ENCODE data around the gene DPT. TPM values are rescaled to one million over a fixed set of nuclear protein-coding genes. Genes with fewer than 3 reads are reported as not detected.

Gene DPT
- total RNA-seq, 1 donor from 2014 or later, result 1.4 TPM

DNA sequence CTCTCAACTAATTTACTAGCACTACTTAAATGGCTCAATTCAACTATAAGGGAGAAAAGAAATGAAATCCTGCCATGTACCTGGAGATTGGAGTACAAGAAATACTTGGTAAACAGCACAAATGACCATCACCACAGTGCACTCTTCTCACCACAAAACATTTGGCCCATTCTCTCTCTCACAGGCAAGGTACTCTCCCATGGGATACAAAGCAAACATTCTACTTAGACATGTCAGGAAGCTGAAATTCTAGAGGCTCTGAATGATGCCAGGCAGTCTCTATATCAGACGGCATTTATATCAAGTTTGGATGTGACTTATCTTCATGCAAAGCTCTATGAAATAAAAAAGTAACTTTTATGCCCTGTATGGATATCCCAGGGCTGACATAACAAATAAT lies 72.5 kb downstream of the DPT start:
- no peak overlapping the region for H3K27ac Mint-ChIP-seq (ENCODE audit: unreplicated experiment)
- no peaks in the 10 kb centered on the region for H3K27me3 Mint-ChIP-seq (ENCODE audit: unreplicated experiment)
- H3K9me3 Mint-ChIP-seq (ENCODE audit: unreplicated experiment), result no peaks in the 10 kb centered on the region
- TF ChIP-seq, protein P1, sequence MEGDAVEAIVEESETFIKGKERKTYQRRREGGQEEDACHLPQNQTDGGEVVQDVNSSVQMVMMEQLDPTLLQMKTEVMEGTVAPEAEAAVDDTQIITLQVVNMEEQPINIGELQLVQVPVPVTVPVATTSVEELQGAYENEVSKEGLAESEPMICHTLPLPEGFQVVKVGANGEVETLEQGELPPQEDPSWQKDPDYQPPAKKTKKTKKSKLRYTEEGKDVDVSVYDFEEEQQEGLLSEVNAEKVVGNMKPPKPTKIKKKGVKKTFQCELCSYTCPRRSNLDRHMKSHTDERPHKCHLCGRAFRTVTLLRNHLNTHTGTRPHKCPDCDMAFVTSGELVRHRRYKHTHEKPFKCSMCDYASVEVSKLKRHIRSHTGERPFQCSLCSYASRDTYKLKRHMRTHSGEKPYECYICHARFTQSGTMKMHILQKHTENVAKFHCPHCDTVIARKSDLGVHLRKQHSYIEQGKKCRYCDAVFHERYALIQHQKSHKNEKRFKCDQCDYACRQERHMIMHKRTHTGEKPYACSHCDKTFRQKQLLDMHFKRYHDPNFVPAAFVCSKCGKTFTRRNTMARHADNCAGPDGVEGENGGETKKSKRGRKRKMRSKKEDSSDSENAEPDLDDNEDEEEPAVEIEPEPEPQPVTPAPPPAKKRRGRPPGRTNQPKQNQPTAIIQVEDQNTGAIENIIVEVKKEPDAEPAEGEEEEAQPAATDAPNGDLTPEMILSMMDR (IDR thresholded peaks at IDR 0.05), result no peak
- DNase-seq (ENCODE audit: extremely low spot score, unreplicated experiment), result no peak
- H3K4me3 Mint-ChIP-seq (ENCODE audit: unreplicated experiment), result no peak overlapping the region
- peaks cover 13% of the 10 kb centered on the region for H3K4me1 Mint-ChIP-seq (ENCODE audit: unreplicated experiment)
- no peaks in the 10 kb centered on the region for H3K36me3 Mint-ChIP-seq (ENCODE audit: unreplicated experiment)

DNA sequence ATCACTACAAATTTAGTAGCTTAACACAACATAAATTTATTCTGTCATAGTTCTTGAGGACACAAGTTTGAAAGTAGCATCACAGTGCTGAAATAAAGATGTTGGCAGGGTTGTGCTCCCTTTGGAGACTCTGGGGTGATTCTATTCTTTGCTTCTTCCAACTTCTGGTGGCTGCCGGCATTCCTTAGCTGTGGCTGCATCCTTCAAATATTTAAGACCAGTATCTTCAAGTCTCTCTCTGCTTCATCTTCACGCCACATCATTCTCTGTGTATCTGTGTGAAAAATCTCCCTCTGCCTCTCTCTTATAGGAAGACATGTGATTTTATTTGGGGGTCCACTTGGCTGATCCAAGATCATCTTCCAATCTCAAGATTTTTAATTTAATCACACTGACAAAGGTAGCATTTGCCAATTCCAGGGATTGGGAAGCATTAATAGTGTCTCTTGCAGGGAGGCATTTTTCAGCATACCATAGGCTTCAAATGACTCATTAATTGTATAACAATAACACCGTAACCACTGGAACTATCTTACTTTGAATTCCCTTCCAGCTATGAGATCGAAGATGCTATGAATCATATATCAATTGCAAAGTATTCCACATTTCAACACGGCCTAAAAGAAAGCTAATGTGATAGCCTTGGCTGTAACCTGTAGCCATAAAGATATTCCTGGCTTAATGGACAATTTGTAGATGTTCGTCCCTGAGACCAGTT lies 74.6 kb downstream of the DPT start:
- peaks cover 13% of the 10 kb centered on the region for H3K4me1 Mint-ChIP-seq (ENCODE audit: unreplicated experiment)
- H3K36me3 Mint-ChIP-seq (ENCODE audit: unreplicated experiment), result no peaks in the 10 kb centered on the region
- H3K27ac Mint-ChIP-seq (ENCODE audit: unreplicated experiment), result no peak overlapping the region
- no peaks in the 10 kb centered on the region for H3K27me3 Mint-ChIP-seq (ENCODE audit: unreplicated experiment)
- H3K4me3 Mint-ChIP-seq (ENCODE audit: unreplicated experiment), result no peak overlapping the region
- TF ChIP-seq, protein P1 (IDR thresholded peaks at IDR 0.05), result no peak
- no peaks in the 10 kb centered on the region for H3K9me3 Mint-ChIP-seq (ENCODE audit: unreplicated experiment)
- DNase-seq (ENCODE audit: extremely low spot score, unreplicated experiment), result no peak

DNA sequence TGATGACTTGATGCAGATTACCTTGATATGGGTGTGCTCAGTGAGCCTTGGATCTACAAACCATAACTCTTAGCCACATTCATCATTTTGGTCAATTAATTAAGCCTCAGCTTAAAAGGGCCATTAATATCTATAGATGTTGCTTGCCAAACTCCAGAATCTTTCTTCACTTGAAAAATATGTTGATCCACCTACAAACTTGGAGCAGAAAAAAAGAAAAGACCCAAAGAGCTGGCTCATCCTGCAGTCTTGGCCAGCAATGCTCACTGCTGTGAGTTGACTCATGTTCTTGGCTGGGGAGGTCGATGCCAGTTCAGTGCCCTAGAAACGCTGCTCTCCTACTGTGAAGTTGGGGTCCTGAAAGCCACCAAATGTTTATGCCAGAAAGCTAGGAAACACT lies 75.4 kb downstream of the DPT start:
- Mint-ChIP-seq H3K4me1 (ENCODE audit: unreplicated experiment) (peaks cover 13% of the 10 kb centered on the region), H3K27me3 (ENCODE audit: unreplicated experiment) (no peaks in the 10 kb centered on the region), H3K9me3 (ENCODE audit: unreplicated experiment) (no peaks in the 10 kb centered on the region), H3K36me3 (ENCODE audit: unreplicated experiment) (no peaks in the 10 kb centered on the region), H3K27ac (ENCODE audit: unreplicated experiment) (no peak overlapping the region), H3K4me3 (ENCODE audit: unreplicated experiment) (no peak overlapping the region)
- TF ChIP-seq, protein P1 (IDR thresholded peaks at IDR 0.05), result no peak
- DNase-seq (ENCODE audit: extremely low spot score, unreplicated experiment), result no peak

DNA sequence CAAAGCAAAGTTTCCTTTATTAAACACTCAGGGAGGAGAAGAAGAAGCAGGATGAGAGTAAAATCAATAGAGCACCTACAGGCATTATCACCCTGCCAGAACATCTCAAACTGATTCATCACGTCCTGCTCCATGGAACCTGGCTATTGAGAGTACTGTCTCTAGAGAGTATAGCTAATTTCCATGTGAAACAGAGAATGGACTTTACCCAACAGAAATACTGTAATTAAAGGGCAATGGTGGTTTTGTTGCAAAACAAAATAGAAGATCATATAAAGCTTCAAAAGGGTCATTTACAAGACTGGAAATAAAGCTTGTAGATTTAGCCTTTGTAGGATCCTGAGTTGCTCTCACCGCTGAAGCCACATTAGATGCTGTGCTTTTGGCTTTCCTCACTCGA lies 83.3 kb downstream of the DPT start:
- peaks cover 7% of the 10 kb centered on the region for H3K4me1 Mint-ChIP-seq (ENCODE audit: unreplicated experiment)
- H3K4me3 Mint-ChIP-seq (ENCODE audit: unreplicated experiment), result no peak overlapping the region
- no peaks in the 10 kb centered on the region for H3K36me3 Mint-ChIP-seq (ENCODE audit: unreplicated experiment)
- no peak for DNase-seq (ENCODE audit: extremely low spot score, unreplicated experiment)
- H3K27ac Mint-ChIP-seq (ENCODE audit: unreplicated experiment), result no peak overlapping the region
- TF ChIP-seq, protein P1 (IDR thresholded peaks at IDR 0.05), result no peak
- no peaks in the 10 kb centered on the region for H3K27me3 Mint-ChIP-seq (ENCODE audit: unreplicated experiment)
- H3K9me3 Mint-ChIP-seq (ENCODE audit: unreplicated experiment), result peaks cover 5% of the 10 kb centered on the region

Other genes starting within 250 kb of the DPT start
- not detected in 2 replicates for gene XCL2, start 185.2 kb downstream of the DPT start, total RNA-seq
- 0.34 and 0.38 TPM in 2 replicates for gene XCL1, start 152.6 kb downstream of the DPT start, total RNA-seq

Measured in osteocyte (in vitro differentiated cells).